SK-N-SH (cell line): ENCODE data around the gene DNAJB6.

Source experiments
- MEF2A ChIP-seq: IDR thresholded peaks from 2 replicates; pipeline ENCODE4 v1.4.0; 2012; ENCODE audit warnings: low read depth, borderline replicate concordance
- POLR2AphosphoS5 ChIP-seq: IDR thresholded peaks from 2 replicates; pipeline ENCODE4 v1.6.1; 2012; ENCODE audit warnings: low read depth, low read length
- TF ChIP-seq, protein P1 (sequence below): fragments of 200-600 bp; sonication (generic); IDR thresholded peaks from 2 replicates; pipeline ENCODE4 v1.6.1; 2017; ENCODE audit warnings: antibody characterized with exemption, mild to moderate bottlenecking, moderate library complexity

DNA sequence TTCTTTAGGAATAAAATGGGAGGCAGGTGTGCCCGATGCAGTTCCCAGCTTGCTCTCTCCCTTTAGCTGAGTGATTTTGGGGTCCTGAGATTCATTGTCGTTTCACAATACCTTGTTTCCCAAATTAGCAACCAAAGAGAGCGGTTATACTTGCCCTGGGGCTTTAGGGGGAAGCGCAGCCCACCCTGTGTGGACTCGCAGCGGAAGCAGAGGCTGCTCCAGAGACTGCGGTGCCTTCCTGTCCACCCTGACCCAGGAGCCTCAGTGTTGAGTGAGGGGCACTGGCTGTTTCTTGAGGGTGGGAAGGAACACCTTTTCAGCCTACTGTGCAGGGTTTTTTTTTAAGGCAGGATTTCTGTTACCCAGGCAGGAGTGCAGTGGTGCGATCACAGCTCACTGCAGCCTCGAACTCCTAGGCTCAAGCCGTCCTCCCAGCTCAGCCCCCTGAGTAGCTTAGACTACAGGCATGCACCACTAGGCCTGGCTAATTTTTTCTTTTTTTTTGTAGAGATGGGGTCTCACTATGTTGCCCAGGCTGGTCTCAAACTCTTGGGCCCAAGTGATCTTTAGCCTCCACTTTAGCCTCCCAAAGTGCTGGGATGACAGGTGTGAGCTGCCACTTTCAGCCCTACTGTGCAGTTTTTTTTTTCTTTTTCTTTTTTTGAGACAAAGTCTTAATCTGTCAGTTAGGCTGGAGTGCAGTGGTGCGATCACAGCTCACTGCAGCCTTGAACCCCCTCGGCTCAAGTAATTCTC is 67.0 kb downstream of the DNAJB6 start:
- TF ChIP-seq POLR2AphosphoS5 (no peak), MEF2A (no peak)
- TF ChIP-seq, protein P1, sequence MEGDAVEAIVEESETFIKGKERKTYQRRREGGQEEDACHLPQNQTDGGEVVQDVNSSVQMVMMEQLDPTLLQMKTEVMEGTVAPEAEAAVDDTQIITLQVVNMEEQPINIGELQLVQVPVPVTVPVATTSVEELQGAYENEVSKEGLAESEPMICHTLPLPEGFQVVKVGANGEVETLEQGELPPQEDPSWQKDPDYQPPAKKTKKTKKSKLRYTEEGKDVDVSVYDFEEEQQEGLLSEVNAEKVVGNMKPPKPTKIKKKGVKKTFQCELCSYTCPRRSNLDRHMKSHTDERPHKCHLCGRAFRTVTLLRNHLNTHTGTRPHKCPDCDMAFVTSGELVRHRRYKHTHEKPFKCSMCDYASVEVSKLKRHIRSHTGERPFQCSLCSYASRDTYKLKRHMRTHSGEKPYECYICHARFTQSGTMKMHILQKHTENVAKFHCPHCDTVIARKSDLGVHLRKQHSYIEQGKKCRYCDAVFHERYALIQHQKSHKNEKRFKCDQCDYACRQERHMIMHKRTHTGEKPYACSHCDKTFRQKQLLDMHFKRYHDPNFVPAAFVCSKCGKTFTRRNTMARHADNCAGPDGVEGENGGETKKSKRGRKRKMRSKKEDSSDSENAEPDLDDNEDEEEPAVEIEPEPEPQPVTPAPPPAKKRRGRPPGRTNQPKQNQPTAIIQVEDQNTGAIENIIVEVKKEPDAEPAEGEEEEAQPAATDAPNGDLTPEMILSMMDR = no peak
